Measurements from ENCODE around the gene COPS8.
A peak's percentile ranks its signal among the peaks of the same experiment; 100 is the strongest.

The COPS8 gene

GRCh38 chr2:237102428-237102827 is 16.7 kb downstream of the COPS8 start:
- no peak for DNase-seq

DNA sequence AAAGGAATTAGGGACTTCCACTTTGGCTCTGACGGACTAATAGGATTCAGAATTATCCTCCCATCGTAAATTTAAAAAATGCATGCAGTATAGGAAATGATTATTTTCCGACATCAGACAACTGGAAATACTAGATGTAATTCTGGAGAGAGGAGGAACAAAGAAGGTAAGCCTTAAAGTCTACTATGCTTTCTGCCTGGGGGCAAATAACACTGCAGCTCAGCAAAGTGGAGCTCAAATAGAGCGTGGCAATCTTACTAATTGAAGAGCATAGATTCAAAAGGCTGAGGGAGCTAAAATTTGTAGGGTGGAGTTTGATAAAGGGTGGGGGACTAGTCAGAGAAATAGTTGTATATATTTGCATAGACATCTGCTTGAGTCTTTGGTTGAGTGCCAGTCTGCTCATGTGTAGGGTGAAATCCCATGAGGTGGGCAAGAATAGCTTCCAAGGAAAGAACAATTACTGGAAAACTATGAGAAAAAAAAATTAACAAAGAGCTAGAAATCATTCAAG is 23.8 kb downstream of the COPS8 start:
- no peak for DNase-seq

- no peak for DNase-seq
Observed at GRCh38 chr2:237113026-237113795, 27.5 kb downstream of the COPS8 start.

DNA sequence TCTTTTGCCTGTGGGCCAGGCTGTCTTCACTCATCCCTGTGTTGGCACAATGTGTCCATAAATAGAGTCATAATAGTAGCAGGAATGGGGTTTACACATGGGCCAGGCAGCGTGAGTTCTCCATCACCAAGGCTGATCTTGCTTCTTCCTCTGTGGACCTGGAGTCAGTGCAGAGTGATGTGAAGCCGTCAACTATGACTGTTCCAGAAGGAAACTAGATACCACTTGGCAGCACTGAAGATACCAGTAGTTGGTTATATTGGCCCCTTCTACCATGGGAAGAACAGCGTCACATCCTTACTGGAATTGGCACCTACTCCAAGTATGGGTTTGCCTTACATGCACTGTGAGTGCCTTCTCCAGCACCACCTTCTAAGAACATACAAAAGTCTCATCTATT is 30.2 kb downstream of the COPS8 start:
- DNase-seq = no peak

GRCh38 chr2:237116431-237116830 is 30.7 kb downstream of the COPS8 start:
- DNase-seq = no peak

DNA sequence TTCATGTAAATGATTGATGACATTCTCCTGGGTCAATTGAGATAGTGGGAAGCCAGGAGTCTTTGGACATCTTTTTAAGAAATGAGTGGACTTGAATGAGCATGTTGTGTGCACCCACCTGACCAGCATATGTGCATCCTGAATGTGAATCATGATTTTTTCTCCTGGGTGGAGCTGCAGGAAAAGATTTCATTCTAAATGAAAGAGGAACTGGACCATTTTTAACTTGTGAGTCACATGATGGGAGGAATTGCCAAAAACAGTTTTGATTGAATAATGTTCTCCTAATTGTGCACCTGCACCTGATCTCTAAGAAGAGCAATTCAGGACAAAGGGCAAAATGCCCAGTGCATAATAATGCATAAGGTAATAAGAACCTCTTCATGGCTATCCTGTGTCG is 32.3 kb downstream of the COPS8 start:
- no peak for DNase-seq

DNA sequence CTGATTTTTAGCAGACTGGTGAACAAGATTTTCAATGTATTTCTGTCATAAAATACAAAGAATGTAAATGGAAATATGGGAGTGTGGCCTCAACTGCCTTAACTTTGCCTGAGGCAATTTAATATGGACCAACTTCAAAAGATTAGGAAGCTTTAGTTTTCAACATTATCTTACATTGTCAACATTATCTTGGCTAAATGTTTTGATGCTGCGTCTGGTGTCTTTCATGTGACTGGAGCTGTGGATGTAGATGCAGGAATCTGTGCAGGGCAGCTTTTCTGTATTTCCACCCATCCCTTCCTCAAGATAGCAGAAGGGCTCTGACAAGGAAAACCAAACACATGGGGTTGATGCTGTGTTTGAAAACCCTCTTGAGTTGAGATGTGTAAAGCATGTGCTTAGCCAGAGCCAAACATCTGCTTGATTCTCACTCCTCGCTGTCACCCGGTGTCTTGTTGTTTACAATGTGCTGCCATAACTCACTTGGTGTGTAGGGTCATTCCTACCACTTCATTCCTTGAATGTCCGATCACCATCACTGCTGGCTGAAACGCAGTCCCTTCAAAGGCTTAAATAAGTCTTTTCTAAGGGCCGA is 33.0 kb downstream of the COPS8 start:
- DNase-seq = no peak

DNA sequence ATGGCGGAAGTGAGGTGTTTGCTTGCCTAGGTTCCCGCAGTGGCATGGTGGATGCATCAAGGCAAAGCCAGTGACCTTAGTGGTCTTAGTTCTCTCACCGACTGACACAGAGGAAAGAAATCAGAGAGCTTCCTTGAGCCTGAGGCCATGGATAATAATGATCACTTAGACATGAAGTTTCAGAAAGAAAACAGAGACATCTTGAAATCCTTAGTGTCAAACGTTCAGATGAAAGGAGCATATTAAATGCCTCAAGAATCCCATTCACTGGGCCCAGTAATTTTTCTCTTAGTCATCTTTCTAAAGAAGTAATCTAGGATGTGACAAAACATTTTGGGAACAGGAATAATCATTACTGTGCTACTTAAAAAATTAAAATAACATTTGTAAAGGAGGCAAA is 35.2 kb downstream of the COPS8 start:
- DNase-seq = no peak

- no peak for DNase-seq
Observed at GRCh38 chr2:237121321-237121720, 35.6 kb downstream of the COPS8 start.

- DNase-seq = peak in 1 of 2 experiments; percentile 12
Observed at GRCh38 chr2:237122214-237122666, 36.6 kb downstream of the COPS8 start.

DNA sequence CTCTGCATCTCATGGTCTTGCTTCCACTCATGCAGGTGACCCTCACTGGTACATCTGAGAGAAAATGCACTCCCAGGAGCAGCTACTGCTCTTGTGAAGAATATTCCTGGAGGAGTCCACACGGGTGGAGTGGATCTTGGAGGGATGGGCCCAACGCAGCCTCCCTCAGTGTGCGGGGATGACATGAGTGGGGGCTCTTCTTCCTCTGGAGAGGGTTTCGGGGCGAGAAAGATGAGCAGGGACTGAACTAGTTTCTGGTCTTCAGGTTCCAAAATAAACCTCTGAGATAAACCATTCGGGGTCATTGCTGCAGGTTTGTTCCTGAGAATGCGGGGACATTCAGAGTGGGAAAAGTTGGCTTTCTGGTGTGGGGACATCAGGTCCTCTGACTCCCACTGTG is 39.1 kb downstream of the COPS8 start:
- DNase-seq = no peak

GRCh38 chr2:237125967-237126366 is 40.3 kb downstream of the COPS8 start:
- no peak for DNase-seq

DNA sequence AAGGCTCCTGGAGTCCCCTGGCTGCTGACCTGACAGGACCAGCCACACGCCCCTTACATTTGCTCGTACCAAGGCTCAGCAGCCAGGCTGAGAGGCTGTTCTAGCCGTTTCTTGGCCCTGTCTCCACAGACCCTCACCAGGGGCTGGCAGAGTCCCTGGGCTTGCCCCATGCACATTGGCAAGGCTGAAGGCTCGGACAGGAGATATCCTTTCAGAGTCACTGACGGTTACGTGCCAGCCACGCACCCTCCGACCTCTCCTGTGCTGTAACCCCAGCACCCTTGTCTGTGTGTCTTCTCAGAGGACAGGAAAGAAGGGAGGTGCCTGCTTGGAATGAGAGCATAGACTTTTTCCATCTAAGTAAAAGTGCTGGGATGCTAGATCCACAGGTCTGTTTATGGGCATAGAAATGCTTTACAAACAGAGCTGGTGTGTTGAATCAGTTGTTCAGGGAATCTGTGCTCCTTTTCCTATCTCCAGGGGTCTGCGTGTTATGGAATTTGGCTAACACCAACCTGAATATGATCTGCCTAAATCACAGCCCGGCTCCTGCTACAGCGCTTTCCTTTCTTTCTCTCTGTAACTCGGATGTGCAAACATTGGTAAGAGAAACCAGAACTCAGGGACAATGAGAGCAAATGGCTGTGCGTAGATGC is 41.0 kb downstream of the COPS8 start:
- no peak for DNase-seq

DNA sequence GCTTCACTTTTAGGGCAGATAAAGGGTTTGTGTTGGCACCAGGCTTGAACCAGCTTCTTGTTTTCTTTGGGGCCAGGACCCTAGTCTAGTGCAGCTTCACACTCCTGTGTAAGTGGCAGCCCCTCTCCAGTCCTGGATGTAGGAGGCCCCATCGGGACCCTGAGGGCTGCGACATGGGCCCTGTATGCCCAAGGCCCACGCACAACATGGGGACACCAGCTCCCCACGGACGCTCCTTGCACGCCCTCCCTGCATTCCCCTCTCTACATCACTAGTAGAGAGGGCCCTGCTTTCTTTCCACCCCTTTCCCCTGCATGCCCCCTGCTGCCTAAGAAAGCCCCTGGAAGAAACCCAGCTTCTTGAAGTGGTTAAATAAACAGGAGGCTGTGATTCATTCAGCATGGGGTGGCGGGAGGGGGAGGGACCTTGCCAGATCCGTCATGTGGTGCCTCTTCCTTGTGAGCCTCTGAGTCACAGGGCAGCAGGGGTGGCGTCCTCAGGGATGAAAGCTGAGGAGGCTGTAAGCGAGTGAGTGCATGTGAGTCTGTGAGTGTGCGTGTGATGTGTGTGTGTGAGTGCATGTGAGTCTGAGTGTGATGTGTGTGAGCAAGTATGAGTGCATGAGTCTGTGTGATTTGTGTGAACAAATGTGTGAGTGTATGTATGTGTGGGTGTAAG is 42.5 kb downstream of the COPS8 start:
- DNase-seq = peak; percentile 17 to 19

DNA sequence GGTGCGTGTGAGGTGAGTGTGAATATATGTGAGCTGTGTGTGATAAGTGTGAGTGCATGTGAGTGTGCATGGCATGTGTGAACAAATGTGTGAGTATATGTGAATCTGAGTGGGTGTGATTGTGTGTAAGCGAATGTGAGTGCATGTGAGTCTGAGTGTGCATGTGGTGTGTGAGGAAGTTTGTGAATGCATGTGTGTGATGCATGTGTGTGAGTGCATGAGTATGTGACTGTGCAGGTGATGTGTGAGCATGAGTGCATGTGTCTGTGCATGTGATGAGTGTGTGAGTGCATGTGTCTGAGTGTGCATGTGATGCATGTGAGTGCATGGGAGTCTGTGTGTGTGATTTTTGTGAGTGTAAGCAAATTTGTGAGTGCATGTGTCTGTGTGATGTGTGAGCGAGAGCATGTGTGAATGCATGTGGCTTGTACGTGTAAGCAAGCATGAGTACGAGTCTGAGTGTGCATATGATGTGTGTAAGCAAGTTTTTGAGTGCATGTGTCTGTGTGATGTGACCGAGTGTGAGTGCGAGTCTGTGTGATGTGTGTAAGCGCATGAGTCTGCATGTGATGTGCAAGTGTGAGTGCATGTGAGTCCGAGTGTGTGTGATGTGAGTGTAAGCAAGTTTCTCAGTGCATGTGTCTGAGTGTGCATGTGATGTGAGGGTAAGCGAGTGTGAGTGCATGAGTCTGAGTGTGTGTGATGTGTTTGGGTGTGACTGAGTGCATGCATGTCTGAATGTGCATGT is 43.3 kb downstream of the COPS8 start:
- DNase-seq = no peak

GRCh38 chr2:237129625-237130263 is 44.1 kb downstream of the COPS8 start:
- no peak for DNase-seq

GRCh38 chr2:237130562-237131421 is 45.1 kb downstream of the COPS8 start:
- DNase-seq = no peak

GRCh38 chr2:237131749-237132533 is 46.3 kb downstream of the COPS8 start:
- no peak for DNase-seq

- no peak for DNase-seq
Observed at GRCh38 chr2:237132799-237133198, 47.1 kb downstream of the COPS8 start.

All from activated CD4-positive, alpha-beta T cell treated with anti-CD3 and anti-CD28 coated beads, Interleukin-2, amount 50 U/mL, for 4 hours (primary cell).